Measurements from ENCODE around the gene RNF130.

The RNF130 gene

GRCh38 chr5:179914032-179914755 is 157.4 kb downstream of the RNF130 start:
- Histone ChIP-seq H3K9me3 (no peaks in the 10 kb centered on the region), H3K27ac (no peak overlapping the region), H4K20me1 (no peaks in the 10 kb centered on the region), H3K27me3 (no peaks in the 10 kb centered on the region), H3K36me3 (no peaks in the 10 kb centered on the region), H3K4me3 (no peak overlapping the region), H3K9ac (no peak overlapping the region), H3K4me1 (peaks cover 66% of the 10 kb centered on the region), H3K4me2 (peak overlapping the region; percentile 37)
- TF ChIP-seq Cebpa-rat (IDR thresholded peaks at IDR 0.05): no peak

- Histone ChIP-seq H4K20me1 (no peaks in the 10 kb centered on the region), H3K4me3 (no peak overlapping the region), H3K9ac (no peak overlapping the region), H3K27me3 (no peaks in the 10 kb centered on the region), H3K36me3 (no peaks in the 10 kb centered on the region), H3K4me2 (peak overlapping the region; percentile 37), H3K27ac (no peak overlapping the region), H3K9me3 (no peaks in the 10 kb centered on the region), H3K4me1 (peaks cover 61% of the 10 kb centered on the region)
- TF ChIP-seq Cebpa-rat (IDR thresholded peaks at IDR 0.05): no peak
Observed at GRCh38 chr5:179913461-179913860, 158.1 kb downstream of the RNF130 start.

GRCh38 chr5:179912951-179913350 is 158.6 kb downstream of the RNF130 start:
- no peaks in the 10 kb centered on the region for H4K20me1 ChIP-seq
- no peaks in the 10 kb centered on the region for H3K27me3 ChIP-seq
- H3K27ac ChIP-seq: no peak overlapping the region
- H3K36me3 ChIP-seq: no peaks in the 10 kb centered on the region
- no peak overlapping the region for H3K4me3 ChIP-seq
- H3K9me3 ChIP-seq: no peaks in the 10 kb centered on the region
- H3K4me2 ChIP-seq: peak overlapping the region; percentile 37
- no peak for TF ChIP-seq Cebpa-rat (IDR thresholded peaks at IDR 0.05)
- H3K9ac ChIP-seq: no peak overlapping the region
- H3K4me1 ChIP-seq: peaks cover 61% of the 10 kb centered on the region

- no peaks in the 10 kb centered on the region for H4K20me1 ChIP-seq
- no peaks in the 10 kb centered on the region for H3K27me3 ChIP-seq
- TF ChIP-seq Cebpa-rat (IDR thresholded peaks at IDR 0.05): no peak
- H3K4me1 ChIP-seq: peaks cover 56% of the 10 kb centered on the region
- no peak overlapping the region for H3K4me2 ChIP-seq
- H3K9ac ChIP-seq: no peak overlapping the region
- H3K9me3 ChIP-seq: no peaks in the 10 kb centered on the region
- no peaks in the 10 kb centered on the region for H3K36me3 ChIP-seq
- H3K4me3 ChIP-seq: no peak overlapping the region
- H3K27ac ChIP-seq: no peak overlapping the region
Observed at GRCh38 chr5:179912386-179912785, 159.2 kb downstream of the RNF130 start.

GRCh38 chr5:179909224-179909623 is 162.3 kb downstream of the RNF130 start:
- Histone ChIP-seq H3K9me3 (no peaks in the 10 kb centered on the region), H3K4me1 (peaks cover 50% of the 10 kb centered on the region), H3K27ac (no peak overlapping the region), H4K20me1 (peaks cover 30% of the 10 kb centered on the region), H3K4me3 (no peak overlapping the region), H3K27me3 (no peaks in the 10 kb centered on the region), H3K4me2 (no peak overlapping the region), H3K9ac (no peak overlapping the region), H3K36me3 (peaks cover 15% of the 10 kb centered on the region)
- TF ChIP-seq Cebpa-rat (IDR thresholded peaks at IDR 0.05): no peak

GRCh38 chr5:179908528-179908927 is 163.0 kb downstream of the RNF130 start:
- no peak overlapping the region for H3K4me3 ChIP-seq
- H4K20me1 ChIP-seq: peaks cover 36% of the 10 kb centered on the region
- TF ChIP-seq Cebpa-rat (IDR thresholded peaks at IDR 0.05): no peak
- H3K9ac ChIP-seq: no peak overlapping the region
- H3K9me3 ChIP-seq: no peaks in the 10 kb centered on the region
- peak overlapping the region; percentile 88 for H3K4me2 ChIP-seq
- peaks cover 22% of the 10 kb centered on the region for H3K36me3 ChIP-seq
- H3K27me3 ChIP-seq: no peaks in the 10 kb centered on the region
- H3K27ac ChIP-seq: peak overlapping the region; percentile 83; the same call in 1 of the 2 replicates
- H3K4me1 ChIP-seq: peaks cover 43% of the 10 kb centered on the region

- Histone ChIP-seq H3K27ac (peak within 1 kb of the TSS; percentile 83), H3K9me3 (no peaks in the 10 kb centered on the region), H3K27me3 (no peaks in the 10 kb centered on the region), H3K9ac (peak within 1 kb of the TSS; percentile 91), H3K4me2 (peak within 1 kb of the TSS; percentile 99), H3K4me3 (peak within 1 kb of the TSS; percentile 86), H3K4me1 (peaks cover 35% of the 10 kb centered on the region), H4K20me1 (peaks cover 44% of the 10 kb centered on the region), H3K36me3 (peaks cover 30% of the 10 kb centered on the region)
- TF ChIP-seq Cebpa-rat (IDR thresholded peaks at IDR 0.05): no peak
Observed at GRCh38 chr5:179907556-179908324, 163.8 kb downstream of the RNF130 start, which contains the start of gene TBC1D9B. TSS of gene TBC1D9B (minus strand) at chr5:179907897. CDS start at chr5:179907821, 76 bp downstream.

- Histone ChIP-seq H3K36me3 (peaks cover 37% of the 10 kb centered on the region), H3K4me1 (peaks cover 34% of the 10 kb centered on the region), H3K9me3 (no peaks in the 10 kb centered on the region), H3K27ac (peak overlapping the region; percentile 83), H4K20me1 (peaks cover 52% of the 10 kb centered on the region), H3K9ac (peak overlapping the region; percentile 91), H3K4me2 (peak overlapping the region; percentile 99), H3K4me3 (peak overlapping the region; percentile 86), H3K27me3 (no peaks in the 10 kb centered on the region)
- TF ChIP-seq Cebpa-rat (IDR thresholded peaks at IDR 0.05): no peak
Observed at GRCh38 chr5:179906795-179907555, 164.6 kb downstream of the RNF130 start.

GRCh38 chr5:179906294-179906794 is 165.2 kb downstream of the RNF130 start:
- H3K4me2 ChIP-seq: peak overlapping the region; percentile 99
- H3K9me3 ChIP-seq: no peaks in the 10 kb centered on the region
- peak overlapping the region; percentile 91 for H3K9ac ChIP-seq
- H3K27me3 ChIP-seq: no peaks in the 10 kb centered on the region
- peaks cover 34% of the 10 kb centered on the region for H3K4me1 ChIP-seq
- TF ChIP-seq Cebpa-rat (IDR thresholded peaks at IDR 0.05): no peak
- H4K20me1 ChIP-seq: peaks cover 58% of the 10 kb centered on the region
- H3K36me3 ChIP-seq: peaks cover 44% of the 10 kb centered on the region
- H3K27ac ChIP-seq: 0 out of 2 replicates have a peak overlapping the region, but pooled peaks have one; percentile 83
- H3K4me3 ChIP-seq: peak overlapping the region; percentile 86

All from BLaER1 (cell line).